Prostate gland (tissue), 2 donors: ENCODE measurements around the gene PLA2G2A. TPM values are rescaled to one million over a fixed set of nuclear protein-coding genes. Genes with fewer than 3 reads are reported as not detected.
A peak's percentile ranks its signal among the peaks of the same experiment; 100 is the strongest.
"Not testable (repeated sequence)": the region's sequence is repeated elsewhere in the genome, so short reads cannot be mapped to it uniquely, and the experiment has no call there.

Experiments used
- DNase-seq: peaks from one replicate; pipeline ENCODE4 v3.0.0-alpha.2; 2019; ENCODE audit warnings: low spot score
- H3K27ac ChIP-seq, 2 donors: fragments of 200-600 bp; sonication (generic); 2 replicates each; pipeline ENCODE4 v1.5.1; 2017 to 2019
- H3K27me3 ChIP-seq: fragments of 200-600 bp; sonication (generic); replicated peaks from 2 replicates; pipeline ENCODE4 v1.5.1; 2019; ENCODE audit not compliant: insufficient read depth
- H3K36me3 ChIP-seq, 2 donors: fragments of 200-600 bp; sonication (generic); 1 replicate in 1 of 2; 2 replicates in 1 of 2; pipeline versions ENCODE4 v1.5.1 to v1.8.1; 2017 to 2019
- H3K4me1 ChIP-seq: fragments of 200-600 bp; sonication (generic); replicated peaks from 2 replicates; pipeline ENCODE4 v1.5.1; 2019
- H3K4me3 ChIP-seq, 2 donors: fragments of 200-600 bp; sonication (generic); 2 replicates each; pipeline ENCODE4 v1.5.1; 2017 to 2019
- H3K9me3 ChIP-seq: fragments of 200-600 bp; sonication (generic); 2 replicates; pipeline ENCODE4 v1.5.1; 2017
- POLR2A ChIP-seq: fragments of 450-650 bp; IDR thresholded peaks from one replicate; pipeline ENCODE4 v1.6.1; 2016; ENCODE audit warnings: antibody characterized with exemption, mild to moderate bottlenecking
- POLR2AphosphoS5 ChIP-seq: sonication (generic); formaldehyde crosslinking; IDR thresholded peaks from one replicate; pipeline ENCODE4 v1.6.1; 2017; ENCODE audit warnings: antibody characterized with exemption
- WGBS: methylation state at CpG from one replicate; pipeline ENCODE4 v1.1.5; 2018; 5-methylcytosine and 5-hydroxymethylcytosine counted together
- intact Hi-C: fragments of 100-400 bp; cut with DNase I; formaldehyde crosslinking; loops from one replicate; pipeline ENCODE4 v1.14.2; 2022
- total RNA-seq, 2 donors: library from RNA; depleted of rRNA; stranded (reverse); fragments of >200 nt; gene quantifications; one replicate each; pipeline ENCODE4 v1.1.0, GENCODE V29; 2016
- TF ChIP-seq, protein P1 (sequence below), 4 experiments: fragments of 200-600 bp in 2 of 4; fragments of 450-650 bp in 2 of 4; sonication (generic) in 2 of 4; IDR thresholded peaks; 1 replicate in 3 of 4; 2 replicates in 1 of 4; pipeline ENCODE4 v1.5.1; 2016 to 2019; ENCODE audit warnings: antibody characterized with exemption in 4 of 4, mild to moderate bottlenecking in 2 of 4, moderate library complexity in 2 of 4

PLA2G2A gene
- total RNA-seq, 2 donors from 2014 or later, result 106 to 146 TPM

DNA sequence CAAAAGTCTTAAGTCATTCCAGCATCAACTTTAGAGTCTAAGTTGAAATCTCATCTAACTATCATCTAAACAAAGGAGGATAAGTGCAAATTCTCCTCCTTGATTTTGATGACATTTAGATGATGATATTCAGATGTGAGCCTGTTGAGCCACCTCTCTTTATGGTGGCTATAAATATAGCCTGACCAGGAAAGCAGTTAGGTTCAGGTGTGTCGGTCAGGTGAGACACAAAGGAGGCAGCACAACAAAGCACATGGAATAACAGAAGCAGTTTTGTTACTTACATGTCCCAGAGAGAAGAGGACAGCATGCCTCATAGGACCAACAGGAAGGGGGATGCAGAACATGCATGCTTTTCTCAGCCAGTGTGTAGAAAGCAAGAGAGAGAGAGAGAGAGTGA is 30.6 kb upstream of the PLA2G2A start:
- H3K27ac ChIP-seq, result peak overlapping the region in 1 of 2 donors; percentile 9
- H3K36me3 ChIP-seq, result no peaks in the 10 kb centered on the region
- H3K4me1 ChIP-seq, result no peaks in the 10 kb centered on the region
- no peak overlapping the region for H3K4me3 ChIP-seq
- H3K27me3 ChIP-seq, result no peaks in the 10 kb centered on the region
- 53% methylated on average over 1 of the region's 1 CpG for WGBS
- H3K9me3 ChIP-seq, result no peaks in the 10 kb centered on the region
- TF ChIP-seq, protein P1, sequence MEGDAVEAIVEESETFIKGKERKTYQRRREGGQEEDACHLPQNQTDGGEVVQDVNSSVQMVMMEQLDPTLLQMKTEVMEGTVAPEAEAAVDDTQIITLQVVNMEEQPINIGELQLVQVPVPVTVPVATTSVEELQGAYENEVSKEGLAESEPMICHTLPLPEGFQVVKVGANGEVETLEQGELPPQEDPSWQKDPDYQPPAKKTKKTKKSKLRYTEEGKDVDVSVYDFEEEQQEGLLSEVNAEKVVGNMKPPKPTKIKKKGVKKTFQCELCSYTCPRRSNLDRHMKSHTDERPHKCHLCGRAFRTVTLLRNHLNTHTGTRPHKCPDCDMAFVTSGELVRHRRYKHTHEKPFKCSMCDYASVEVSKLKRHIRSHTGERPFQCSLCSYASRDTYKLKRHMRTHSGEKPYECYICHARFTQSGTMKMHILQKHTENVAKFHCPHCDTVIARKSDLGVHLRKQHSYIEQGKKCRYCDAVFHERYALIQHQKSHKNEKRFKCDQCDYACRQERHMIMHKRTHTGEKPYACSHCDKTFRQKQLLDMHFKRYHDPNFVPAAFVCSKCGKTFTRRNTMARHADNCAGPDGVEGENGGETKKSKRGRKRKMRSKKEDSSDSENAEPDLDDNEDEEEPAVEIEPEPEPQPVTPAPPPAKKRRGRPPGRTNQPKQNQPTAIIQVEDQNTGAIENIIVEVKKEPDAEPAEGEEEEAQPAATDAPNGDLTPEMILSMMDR (IDR thresholded peaks at IDR 0.05), result no peak
- TF ChIP-seq POLR2AphosphoS5, result no peak
- no peak for TF ChIP-seq POLR2A
- no peak for DNase-seq
- intact Hi-C loops, result no loop called here

DNA sequence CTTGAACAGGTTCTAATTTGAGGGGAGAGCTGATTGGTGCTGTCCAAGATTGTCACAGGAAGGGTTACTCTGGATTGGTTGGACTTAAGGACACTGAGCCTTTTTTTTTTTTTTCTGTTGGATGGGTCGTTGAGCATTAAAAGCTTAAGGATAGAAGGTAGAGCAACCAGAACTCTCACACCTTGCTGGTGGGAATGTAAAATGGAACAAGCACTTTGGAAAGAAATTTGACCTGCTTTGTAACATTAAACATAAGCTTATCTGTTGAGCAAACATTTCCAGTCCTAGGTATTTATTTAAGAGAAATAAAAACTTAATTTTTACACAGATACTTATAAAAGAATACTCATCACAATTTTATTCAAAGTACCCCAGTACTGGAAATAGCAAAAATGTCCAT is 29.8 kb upstream of the PLA2G2A start:
- Histone ChIP-seq H3K27me3 (no peaks in the 10 kb centered on the region), H3K27ac (peak overlapping the region in 1 of 2 donors; percentile 22), H3K4me3 (no peak overlapping the region), H3K9me3 (no peaks in the 10 kb centered on the region), H3K4me1 (no peaks in the 10 kb centered on the region), H3K36me3 (no peaks in the 10 kb centered on the region)
- intact Hi-C loops, result no loop called here
- TF ChIP-seq, protein P1 (IDR thresholded peaks at IDR 0.05), result no peak
- TF ChIP-seq POLR2A (no peak), POLR2AphosphoS5 (peak; percentile 7)
- no peak for DNase-seq
- 32% methylated on average over 1 of the region's 1 CpG for whole genome bisulfite sequencing

DNA sequence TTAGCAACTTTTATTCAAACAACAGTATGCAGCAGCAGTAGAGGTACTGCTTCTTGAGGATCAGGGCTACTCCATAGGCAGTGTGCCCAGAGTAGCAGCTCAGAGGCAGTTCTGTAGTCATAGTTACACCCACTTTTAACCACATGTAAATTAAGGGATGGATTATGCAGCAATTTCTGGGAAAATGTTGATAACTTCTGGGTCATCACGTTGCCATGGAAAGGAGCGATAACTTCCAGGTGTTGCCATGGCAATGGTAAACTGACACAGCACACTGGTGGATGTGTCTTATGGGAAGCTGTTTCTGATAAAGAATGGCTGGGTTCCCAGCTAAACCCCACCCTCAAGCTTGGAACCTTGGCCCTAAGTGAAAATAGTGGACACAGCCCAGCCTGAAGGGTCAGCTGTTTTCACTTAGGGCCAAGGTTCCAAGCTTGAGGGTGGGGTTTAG is 29.0 kb upstream of the PLA2G2A start:
- peak overlapping the region in 1 of 2 donors; percentile 22 for H3K27ac ChIP-seq
- no peak for TF ChIP-seq POLR2A
- no peak for TF ChIP-seq POLR2AphosphoS5
- TF ChIP-seq, protein P1 (IDR thresholded peaks at IDR 0.05), result no peak
- no peaks in the 10 kb centered on the region for H3K9me3 ChIP-seq
- WGBS, result 87% methylated on average over 2 of the region's 2 CpGs
- no peaks in the 10 kb centered on the region for H3K4me1 ChIP-seq
- intact Hi-C loops, result no loop called here
- no peak for DNase-seq
- no peak overlapping the region for H3K4me3 ChIP-seq
- no peaks in the 10 kb centered on the region for H3K36me3 ChIP-seq
- H3K27me3 ChIP-seq, result no peaks in the 10 kb centered on the region

DNA sequence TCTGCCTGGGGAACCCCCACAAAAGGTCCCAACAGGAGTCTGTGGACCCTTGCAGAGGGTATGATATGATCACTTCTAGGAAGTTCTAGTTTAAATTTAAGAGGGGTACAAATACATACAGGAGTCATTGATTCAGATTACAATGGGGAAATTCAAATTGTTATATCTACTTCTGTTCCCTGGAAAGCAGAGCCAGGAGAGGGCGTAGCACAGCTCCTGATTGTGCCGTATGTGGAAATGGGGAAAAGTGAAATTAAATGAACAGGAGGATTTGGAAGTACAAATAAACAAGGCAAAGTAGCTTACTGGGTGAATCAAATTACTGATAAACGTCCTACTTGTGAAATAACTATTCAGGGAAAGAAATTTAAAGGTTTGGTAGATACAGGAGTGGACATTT is 19.4 kb upstream of the PLA2G2A start:
- H3K4me3 ChIP-seq, H3K4me1 ChIP-seq, H3K9me3 ChIP-seq, DNase-seq, H3K27ac ChIP-seq, H3K27me3 ChIP-seq, intact Hi-C loops, H3K36me3 ChIP-seq: not testable (repeated sequence)
- WGBS, result 50% methylated on average over 3 of the region's 3 CpGs

DNA sequence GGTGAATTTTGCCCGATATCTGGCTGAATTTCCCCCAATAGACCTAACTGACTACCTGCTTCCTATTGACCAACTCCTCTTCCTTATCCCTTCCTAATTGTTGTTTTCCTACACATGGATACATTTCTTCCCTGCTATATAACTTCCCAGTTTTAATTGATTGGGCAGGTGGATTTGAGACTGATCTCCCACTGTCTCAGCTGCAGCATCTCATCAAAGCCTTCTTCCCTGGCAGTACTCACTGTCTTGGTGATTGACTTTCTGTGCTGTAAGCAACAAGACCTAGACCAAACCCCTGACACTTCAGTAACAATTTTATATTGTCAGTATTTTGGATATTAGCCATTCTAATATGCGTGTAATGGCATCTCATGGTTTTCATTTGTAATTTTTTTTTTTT is 11.3 kb upstream of the PLA2G2A start:
- H3K27me3 ChIP-seq, result no peaks in the 10 kb centered on the region
- H3K9me3 ChIP-seq, result no peaks in the 10 kb centered on the region
- no peaks in the 10 kb centered on the region for H3K36me3 ChIP-seq
- no peak overlapping the region for H3K27ac ChIP-seq
- intact Hi-C loops, result no loop called here
- no peaks in the 10 kb centered on the region for H3K4me1 ChIP-seq
- WGBS, result 86% methylated on average over 2 of the region's 2 CpGs
- no peak overlapping the region for H3K4me3 ChIP-seq
- DNase-seq, result no peak
- TF ChIP-seq POLR2A (no peak), POLR2AphosphoS5 (no peak)
- TF ChIP-seq, protein P1 (IDR thresholded peaks at IDR 0.05), result no peak

DNA sequence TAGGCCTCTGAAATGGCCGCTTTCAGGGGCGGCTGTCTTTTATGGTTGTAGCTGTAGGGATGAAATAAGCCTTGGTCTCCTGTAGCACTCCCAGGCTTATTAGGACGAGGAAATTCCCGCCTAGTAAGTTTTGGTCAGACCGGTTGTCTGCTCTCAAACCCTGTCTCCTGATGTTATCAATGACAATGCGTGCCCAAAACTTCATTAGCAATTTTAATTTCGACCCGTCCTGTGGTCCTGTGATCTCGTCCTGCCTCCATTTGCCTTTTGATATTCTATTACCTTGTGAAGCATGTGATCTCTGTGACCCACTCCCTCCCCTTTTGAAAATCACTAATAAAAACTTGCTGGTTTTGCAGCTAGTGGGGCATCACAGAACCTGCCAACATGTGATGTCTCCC is 10.8 kb upstream of the PLA2G2A start:
- H3K36me3 ChIP-seq, H3K27ac ChIP-seq, intact Hi-C loops, H3K4me1 ChIP-seq, H3K4me3 ChIP-seq, DNase-seq, H3K9me3 ChIP-seq, H3K27me3 ChIP-seq: not testable (repeated sequence)
- 52% methylated on average over 9 of the region's 9 CpGs for WGBS
